Activated CD8-positive, alpha-beta memory T cell treated with anti-CD3 and anti-CD28 coated beads, Interleukin-2, amount 50 U/mL, for 1 hour (primary cell): Measurements from ENCODE around the gene RAB3GAP1.
A peak's percentile ranks its signal among the peaks of the same experiment; 100 is the strongest.
"Not testable (repeated sequence)": the region's sequence is repeated elsewhere in the genome, so short reads cannot be mapped to it uniquely, and the experiment has no call there.

Experiments
- DNase-seq: peaks from one replicate; pipeline ENCODE4 v3.0.0-alpha.2; 2020; ENCODE audit errors: extremely low read depth

Gene RAB3GAP1

GRCh38 chr2:135052042-135052876, at the start of gene RAB3GAP1:
RAB3GAP1 (plus strand) TSS chr2:135052292; CDS start chr2:135052308, 16 bp downstream.
- DNase-seq, result peak; percentile 89

DNA sequence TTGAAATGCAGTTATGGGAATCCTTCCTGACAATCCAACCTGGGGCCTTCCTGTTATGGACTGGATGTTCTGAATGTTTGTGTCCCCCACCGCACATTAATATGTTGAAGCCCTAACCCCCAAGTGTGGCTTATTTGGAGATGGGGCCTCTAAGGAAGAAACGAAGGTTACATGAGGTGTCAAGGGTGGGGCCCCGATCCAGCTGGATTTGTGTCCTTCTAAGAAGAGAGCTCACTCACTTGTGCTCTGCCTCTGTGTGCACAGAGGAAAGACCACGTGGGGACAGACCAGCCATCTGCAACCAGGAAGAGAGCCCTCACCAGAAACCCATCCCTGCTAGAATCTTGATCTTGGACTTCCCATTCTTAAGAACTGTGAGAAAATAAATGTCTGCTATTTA, 49.3 kb upstream of the RAB3GAP1 start:
- DNase-seq, result no peak

GRCh38 chr2:135004005-135004746, 47.9 kb upstream of the RAB3GAP1 start:
- DNase-seq, result peak; percentile 9

- DNase-seq, result no peak
These were observed 46.3 kb upstream of the RAB3GAP1 start for GRCh38 chr2:135005753-135006152.

- DNase-seq, result no peak
These were observed 42.8 kb upstream of the RAB3GAP1 start for GRCh38 chr2:135009339-135009738.

GRCh38 chr2:135010200-135010942, 41.7 kb upstream of the RAB3GAP1 start:
- no peak for DNase-seq

GRCh38 chr2:135011633-135012032, 40.5 kb upstream of the RAB3GAP1 start:
- no peak for DNase-seq

DNA sequence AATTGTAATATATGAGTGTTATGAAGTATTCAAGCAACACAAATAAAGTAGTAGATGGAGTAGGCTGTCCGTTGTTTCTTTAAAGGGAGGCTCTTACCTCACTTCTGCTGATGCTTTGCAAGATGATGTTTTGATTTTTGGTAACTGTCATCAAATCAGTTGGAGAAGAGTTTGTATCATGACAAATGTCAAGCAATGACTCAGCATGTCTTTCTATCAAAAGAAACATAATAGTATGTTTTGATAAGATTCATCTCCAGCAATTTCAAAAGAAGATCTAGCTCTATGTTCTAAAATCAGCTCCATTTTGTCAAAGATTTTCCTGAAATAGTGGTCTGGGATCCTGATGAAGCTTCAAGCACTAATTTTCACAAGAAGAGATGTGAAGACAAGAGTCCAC, 30.5 kb upstream of the RAB3GAP1 start:
- no peak for DNase-seq

GRCh38 chr2:135022952-135023880, 28.9 kb upstream of the RAB3GAP1 start:
- DNase-seq, result no peak

- DNase-seq, result no peak
These were observed 28.1 kb upstream of the RAB3GAP1 start for GRCh38 chr2:135023886-135024485.

GRCh38 chr2:135029481-135030134, 22.5 kb upstream of the RAB3GAP1 start:
- DNase-seq, result no peak

- no peak for DNase-seq
These were observed 21.3 kb upstream of the RAB3GAP1 start for GRCh38 chr2:135030826-135031225.

DNA sequence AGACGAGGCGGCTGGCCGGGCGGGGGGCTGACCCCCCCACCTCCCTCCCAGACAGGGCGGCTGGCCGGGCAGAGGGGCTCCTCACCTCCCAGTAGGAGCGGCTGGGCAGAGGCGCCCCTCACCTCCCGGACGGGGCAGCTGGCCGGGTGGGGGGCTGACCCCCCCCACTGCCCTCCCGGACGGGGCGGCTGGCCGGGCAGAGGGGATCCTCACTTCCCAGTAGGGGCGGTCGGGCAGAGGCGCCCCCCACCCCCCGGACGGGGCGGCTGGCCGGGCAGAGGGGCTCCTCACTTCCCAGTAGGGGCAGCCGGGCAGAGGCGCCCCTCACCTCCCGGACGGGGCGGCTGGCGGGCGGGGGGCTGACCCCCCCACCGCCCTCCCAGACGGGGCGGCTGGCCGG, 18.9 kb upstream of the RAB3GAP1 start:
- DNase-seq, result not testable (repeated sequence)

DNA sequence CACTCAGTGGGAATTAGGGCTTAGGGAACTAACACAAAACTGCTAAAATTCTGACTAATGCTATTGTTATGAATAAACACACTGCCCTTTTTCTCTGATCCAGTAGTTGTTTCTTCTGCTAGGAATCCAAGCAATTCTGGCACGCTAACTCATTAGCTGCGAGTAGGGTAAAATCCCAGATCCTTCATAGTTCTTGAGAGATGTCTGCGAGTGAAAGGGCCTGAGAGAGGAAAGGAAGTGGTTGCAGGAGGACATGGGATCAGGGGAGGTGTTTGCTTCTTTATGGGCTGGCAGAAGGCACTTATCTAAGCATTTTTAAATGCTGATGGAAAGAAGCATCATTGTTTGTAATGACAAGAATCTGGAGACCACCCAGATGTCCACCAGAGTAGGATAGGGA, 14.3 kb upstream of the RAB3GAP1 start:
- DNase-seq, result no peak

DNA sequence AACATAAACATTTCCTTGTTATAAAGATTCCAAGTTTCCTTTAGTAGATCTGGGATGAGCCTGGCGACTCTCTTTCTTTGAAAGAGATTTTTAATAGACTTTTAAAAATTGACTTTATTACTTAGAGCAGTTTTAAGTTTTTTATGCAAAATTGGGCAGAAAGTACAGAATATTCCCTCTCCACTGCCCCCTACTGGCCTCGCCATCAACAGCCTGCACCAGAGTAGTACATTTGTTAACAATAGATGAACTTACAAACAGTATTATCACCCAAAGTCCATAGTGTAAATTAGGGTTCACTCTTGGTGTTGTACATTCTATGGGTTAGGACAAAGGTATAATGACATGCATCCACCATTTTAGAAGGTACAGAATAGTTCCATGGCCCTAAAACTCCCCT, 8.7 kb upstream of the RAB3GAP1 start:
- no peak for DNase-seq

- DNase-seq, result no peak
These were observed 4.8 kb upstream of the RAB3GAP1 start, which contains the start of gene MAP3K19 for GRCh38 chr2:135047300-135047699. MAP3K19 (minus strand) TSS chr2:135047447; CDS start chr2:135024647, 22,800 bp downstream.

- no peak for DNase-seq
These were observed 4.0 kb upstream of the RAB3GAP1 start for GRCh38 chr2:135048122-135048521.

DNA sequence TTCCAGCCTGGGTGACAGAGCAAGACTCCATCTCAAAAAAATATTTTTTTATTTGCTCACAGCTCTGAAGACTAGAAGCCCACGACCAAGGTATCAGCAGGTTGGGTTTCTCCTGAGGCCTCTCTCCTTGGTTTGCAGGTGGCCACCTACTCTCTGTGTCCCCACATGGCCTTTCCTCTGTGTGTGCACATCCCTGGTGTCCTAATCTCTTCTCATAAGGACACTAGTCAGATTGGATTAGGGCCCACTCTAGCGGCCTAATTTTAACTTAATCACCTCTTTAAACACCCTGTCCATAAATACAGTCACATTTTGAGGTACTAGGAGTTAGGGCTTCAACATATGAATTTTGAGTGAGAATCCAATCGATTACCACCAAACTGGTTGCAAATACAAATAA, 2.0 kb upstream of the RAB3GAP1 start:
- no peak for DNase-seq

DNA sequence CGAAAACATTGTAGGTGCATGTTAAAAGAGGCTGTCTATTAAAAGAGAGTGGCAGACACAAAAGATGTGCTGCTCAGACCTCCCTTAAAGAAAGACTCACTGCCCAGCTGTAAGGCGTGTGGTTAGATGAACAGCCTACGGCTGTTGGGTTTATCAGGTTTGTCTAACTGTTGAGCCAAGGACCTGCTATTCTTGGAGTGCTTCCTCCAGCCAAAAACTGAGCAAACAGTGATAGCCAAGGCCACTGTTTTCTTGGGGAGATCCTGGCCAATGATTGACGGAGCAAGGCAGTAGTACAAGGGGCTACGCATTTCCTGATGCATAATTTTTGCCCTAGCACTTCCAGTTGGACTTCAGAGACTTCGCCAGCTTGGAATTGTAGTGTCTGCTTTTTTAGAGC, 1.4 kb upstream of the RAB3GAP1 start:
- DNase-seq, result no peak

GRCh38 chr2:135052997-135053474, 944 bp downstream of the RAB3GAP1 start:
- DNase-seq, result no peak
